ACC112 (cell line): ENCODE measurements around the gene C1orf146.

ENCODE experiments used
- H2AFZ ChIP-seq: fragments of 200-600 bp; sonication (generic); one replicate; pipeline ENCODE4 v1.6.0; 2017; ENCODE audit warnings: antibody characterized with exemption, low read length; ENCODE audit not compliant: unreplicated experiment
- H3K27ac ChIP-seq: fragments of 200-600 bp; sonication (generic); 2 replicates; pipeline ENCODE4 v1.5.1; 2014; ENCODE audit warnings: low read depth, mild to moderate bottlenecking, antibody characterized with exemption, low read length, moderate library complexity
- H3K27me3 ChIP-seq: fragments of 200-600 bp; sonication (generic); 2 replicates; pipeline ENCODE4 v1.6.1; 2014; ENCODE audit warnings: mild to moderate bottlenecking, antibody characterized with exemption, low read length, moderate library complexity, mixed read lengths; ENCODE audit not compliant: insufficient read depth
- H3K36me3 ChIP-seq: fragments of 200-600 bp; sonication (generic); 2 replicates; pipeline ENCODE4 v1.6.1; 2016; ENCODE audit warnings: mild to moderate bottlenecking, antibody characterized with exemption, low read length, moderate library complexity, mixed read lengths; ENCODE audit not compliant: insufficient read depth
- H3K4me1 ChIP-seq: fragments of 200-600 bp; sonication (generic); one replicate; pipeline ENCODE4 v1.6.1; 2016; ENCODE audit warnings: low read length, mixed read lengths; ENCODE audit not compliant: insufficient read depth, unreplicated experiment, control insufficient read depth
- H3K4me3 ChIP-seq: fragments of 200-600 bp; sonication (generic); 2 replicates; pipeline ENCODE4 v1.5.1; 2014; ENCODE audit warnings: mild to moderate bottlenecking, low read depth, low read length
- H3K79me2 ChIP-seq: fragments of 200-600 bp; sonication (generic); one replicate; pipeline ENCODE4 v1.6.0; 2016; ENCODE audit warnings: low read length; ENCODE audit not compliant: control insufficient read depth, unreplicated experiment, insufficient read depth

C1orf146 gene

GRCh38 chr1:92217721-92218120 lies at the start of gene C1orf146:
TSS of gene C1orf146 (plus strand) at chr1:92217915. CDS start at chr1:92231421, 13,506 bp downstream.
- no peaks in the 10 kb centered on the region for H3K79me2 ChIP-seq
- H3K27ac ChIP-seq = no peak within 1 kb of the TSS
- no peak within 1 kb of the TSS for H2AFZ ChIP-seq
- no peaks in the 10 kb centered on the region for H3K4me1 ChIP-seq
- no peak within 1 kb of the TSS for H3K4me3 ChIP-seq
- H3K27me3 ChIP-seq = no peaks in the 10 kb centered on the region
- H3K36me3 ChIP-seq = no peaks in the 10 kb centered on the region

GRCh38 chr1:92168657-92169056 lies 49.1 kb upstream of the C1orf146 start:
- Histone ChIP-seq H3K27ac (no peak overlapping the region), H3K79me2 (no peaks in the 10 kb centered on the region), H3K36me3 (no peaks in the 10 kb centered on the region), H2AFZ (no peak overlapping the region), H3K4me1 (no peaks in the 10 kb centered on the region), H3K4me3 (no peak overlapping the region), H3K27me3 (no peaks in the 10 kb centered on the region)

- Histone ChIP-seq H3K79me2 (no peaks in the 10 kb centered on the region), H3K4me3 (no peak overlapping the region), H2AFZ (no peak overlapping the region), H3K4me1 (no peaks in the 10 kb centered on the region), H3K36me3 (no peaks in the 10 kb centered on the region), H3K27me3 (no peaks in the 10 kb centered on the region), H3K27ac (no peak overlapping the region)
Observed at GRCh38 chr1:92169214-92170005, 48.3 kb upstream of the C1orf146 start.

- no peaks in the 10 kb centered on the region for H3K36me3 ChIP-seq
- H3K79me2 ChIP-seq = no peaks in the 10 kb centered on the region
- H3K27me3 ChIP-seq = no peaks in the 10 kb centered on the region
- no peak overlapping the region for H2AFZ ChIP-seq
- peaks cover 36% of the 10 kb centered on the region for H3K4me1 ChIP-seq
- H3K4me3 ChIP-seq = peak overlapping the region; percentile 46; the same call in 1 of the 2 replicates
- H3K27ac ChIP-seq = peak overlapping the region; percentile 53
Observed at GRCh38 chr1:92184632-92185031, 33.1 kb upstream of the C1orf146 start.

GRCh38 chr1:92186081-92186480 lies 31.6 kb upstream of the C1orf146 start:
- H3K4me3 ChIP-seq = peak overlapping the region; percentile 6; the same call in 1 of the 2 replicates
- H3K27me3 ChIP-seq = no peaks in the 10 kb centered on the region
- peak overlapping the region; percentile 49 for H3K27ac ChIP-seq
- no peak overlapping the region for H2AFZ ChIP-seq
- peaks cover 36% of the 10 kb centered on the region for H3K4me1 ChIP-seq
- no peaks in the 10 kb centered on the region for H3K79me2 ChIP-seq
- no peaks in the 10 kb centered on the region for H3K36me3 ChIP-seq

- no peak overlapping the region for H2AFZ ChIP-seq
Observed at GRCh38 chr1:92188436-92189255, 29.1 kb upstream of the C1orf146 start.

GRCh38 chr1:92191726-92192125 lies 26.0 kb upstream of the C1orf146 start:
- H3K4me1 ChIP-seq = no peaks in the 10 kb centered on the region
- no peak overlapping the region for H2AFZ ChIP-seq
- no peaks in the 10 kb centered on the region for H3K79me2 ChIP-seq
- no peaks in the 10 kb centered on the region for H3K36me3 ChIP-seq
- no peak overlapping the region for H3K4me3 ChIP-seq
- no peaks in the 10 kb centered on the region for H3K27me3 ChIP-seq
- no peak overlapping the region for H3K27ac ChIP-seq

More at GRCh38 chr1:92188436-92189255, 29.1 kb upstream of the C1orf146 start:
- H3K27ac ChIP-seq = no peak overlapping the region
- H3K4me3 ChIP-seq = no peak overlapping the region
- no peaks in the 10 kb centered on the region for H3K27me3 ChIP-seq
- no peaks in the 10 kb centered on the region for H3K36me3 ChIP-seq
- H3K4me1 ChIP-seq = peaks cover 30% of the 10 kb centered on the region
- H3K79me2 ChIP-seq = no peaks in the 10 kb centered on the region

- no peak overlapping the region for H2AFZ ChIP-seq
Observed at GRCh38 chr1:92192246-92192645, 25.5 kb upstream of the C1orf146 start.

GRCh38 chr1:92194511-92194910 lies 23.2 kb upstream of the C1orf146 start:
- no peaks in the 10 kb centered on the region for H3K27me3 ChIP-seq
- no peak overlapping the region for H2AFZ ChIP-seq
- H3K4me3 ChIP-seq = no peak overlapping the region
- no peaks in the 10 kb centered on the region for H3K79me2 ChIP-seq
- no peaks in the 10 kb centered on the region for H3K4me1 ChIP-seq
- no peak overlapping the region for H3K27ac ChIP-seq
- no peaks in the 10 kb centered on the region for H3K36me3 ChIP-seq

More at GRCh38 chr1:92192246-92192645, 25.5 kb upstream of the C1orf146 start:
- Histone ChIP-seq H3K79me2 (no peaks in the 10 kb centered on the region), H3K4me3 (no peak overlapping the region), H3K27me3 (no peaks in the 10 kb centered on the region), H3K36me3 (no peaks in the 10 kb centered on the region), H3K27ac (no peak overlapping the region), H3K4me1 (no peaks in the 10 kb centered on the region)

GRCh38 chr1:92201973-92202372 lies 15.7 kb upstream of the C1orf146 start:
- Histone ChIP-seq H2AFZ (no peak overlapping the region), H3K4me1 (no peaks in the 10 kb centered on the region), H3K27ac (no peak overlapping the region), H3K27me3 (no peaks in the 10 kb centered on the region), H3K79me2 (no peaks in the 10 kb centered on the region), H3K4me3 (no peak overlapping the region), H3K36me3 (no peaks in the 10 kb centered on the region)
